Measurements from ENCODE around the gene PTPN14.

PTPN14 gene

DNA sequence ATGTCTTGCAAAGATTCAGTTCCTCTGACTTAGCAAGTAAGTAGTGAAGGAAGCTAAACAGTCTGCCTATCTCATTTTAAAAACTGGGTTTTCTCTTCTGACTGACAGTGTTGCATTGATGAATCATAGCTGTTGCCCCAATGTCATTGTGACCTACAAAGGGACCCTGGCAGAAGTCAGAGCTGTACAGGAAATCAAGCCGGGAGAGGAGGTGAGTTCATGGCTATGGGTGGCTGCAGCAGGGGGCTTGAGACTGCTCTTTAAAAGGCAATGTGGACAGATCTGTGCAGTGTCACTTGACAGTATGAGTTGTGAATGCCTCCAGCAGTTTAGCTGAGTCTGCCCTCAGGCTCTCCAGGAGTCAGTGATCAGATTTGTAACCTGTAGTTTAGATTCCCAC, 223.9 kb downstream of the PTPN14 start:
- in situ Hi-C loops (cut with MboI; ENCODE audit: low sequenced_read_pairs, unreplicated experiment): no loop called here
- no peak for DNase-seq (ENCODE audit: low spot score)
- TF ChIP-seq, protein P1, sequence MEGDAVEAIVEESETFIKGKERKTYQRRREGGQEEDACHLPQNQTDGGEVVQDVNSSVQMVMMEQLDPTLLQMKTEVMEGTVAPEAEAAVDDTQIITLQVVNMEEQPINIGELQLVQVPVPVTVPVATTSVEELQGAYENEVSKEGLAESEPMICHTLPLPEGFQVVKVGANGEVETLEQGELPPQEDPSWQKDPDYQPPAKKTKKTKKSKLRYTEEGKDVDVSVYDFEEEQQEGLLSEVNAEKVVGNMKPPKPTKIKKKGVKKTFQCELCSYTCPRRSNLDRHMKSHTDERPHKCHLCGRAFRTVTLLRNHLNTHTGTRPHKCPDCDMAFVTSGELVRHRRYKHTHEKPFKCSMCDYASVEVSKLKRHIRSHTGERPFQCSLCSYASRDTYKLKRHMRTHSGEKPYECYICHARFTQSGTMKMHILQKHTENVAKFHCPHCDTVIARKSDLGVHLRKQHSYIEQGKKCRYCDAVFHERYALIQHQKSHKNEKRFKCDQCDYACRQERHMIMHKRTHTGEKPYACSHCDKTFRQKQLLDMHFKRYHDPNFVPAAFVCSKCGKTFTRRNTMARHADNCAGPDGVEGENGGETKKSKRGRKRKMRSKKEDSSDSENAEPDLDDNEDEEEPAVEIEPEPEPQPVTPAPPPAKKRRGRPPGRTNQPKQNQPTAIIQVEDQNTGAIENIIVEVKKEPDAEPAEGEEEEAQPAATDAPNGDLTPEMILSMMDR (IDR thresholded peaks at IDR 0.05; ENCODE audit: borderline replicate concordance, control extremely low read depth, extremely low read depth, insufficient read depth, missing control alignments): no peak

DNA sequence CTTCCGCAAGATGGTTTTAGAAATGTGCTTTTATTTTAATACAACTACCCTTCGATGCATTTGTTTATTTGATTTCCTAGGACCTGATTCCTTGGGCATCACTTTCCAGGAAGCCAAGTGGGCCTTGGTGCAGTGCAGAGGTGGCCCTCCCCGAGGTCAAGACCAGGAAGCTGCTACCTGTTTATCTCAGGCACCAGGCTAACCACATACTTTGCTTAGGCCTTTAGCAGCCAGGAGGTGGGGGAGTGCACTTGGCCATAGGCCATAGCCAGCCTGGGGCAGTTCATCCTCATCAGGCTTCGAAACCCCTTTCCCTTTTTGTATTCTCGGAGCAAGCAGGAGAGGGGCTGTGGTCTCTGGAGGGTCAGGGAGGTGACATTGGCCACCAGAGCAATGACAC, 225.0 kb downstream of the PTPN14 start:
- no peak for DNase-seq (ENCODE audit: low spot score)
- in situ Hi-C loops (cut with MboI; ENCODE audit: low sequenced_read_pairs, unreplicated experiment): no loop called here
- TF ChIP-seq, protein P1 (IDR thresholded peaks at IDR 0.05; ENCODE audit: borderline replicate concordance, control extremely low read depth, extremely low read depth, insufficient read depth, missing control alignments): no peak

DNA sequence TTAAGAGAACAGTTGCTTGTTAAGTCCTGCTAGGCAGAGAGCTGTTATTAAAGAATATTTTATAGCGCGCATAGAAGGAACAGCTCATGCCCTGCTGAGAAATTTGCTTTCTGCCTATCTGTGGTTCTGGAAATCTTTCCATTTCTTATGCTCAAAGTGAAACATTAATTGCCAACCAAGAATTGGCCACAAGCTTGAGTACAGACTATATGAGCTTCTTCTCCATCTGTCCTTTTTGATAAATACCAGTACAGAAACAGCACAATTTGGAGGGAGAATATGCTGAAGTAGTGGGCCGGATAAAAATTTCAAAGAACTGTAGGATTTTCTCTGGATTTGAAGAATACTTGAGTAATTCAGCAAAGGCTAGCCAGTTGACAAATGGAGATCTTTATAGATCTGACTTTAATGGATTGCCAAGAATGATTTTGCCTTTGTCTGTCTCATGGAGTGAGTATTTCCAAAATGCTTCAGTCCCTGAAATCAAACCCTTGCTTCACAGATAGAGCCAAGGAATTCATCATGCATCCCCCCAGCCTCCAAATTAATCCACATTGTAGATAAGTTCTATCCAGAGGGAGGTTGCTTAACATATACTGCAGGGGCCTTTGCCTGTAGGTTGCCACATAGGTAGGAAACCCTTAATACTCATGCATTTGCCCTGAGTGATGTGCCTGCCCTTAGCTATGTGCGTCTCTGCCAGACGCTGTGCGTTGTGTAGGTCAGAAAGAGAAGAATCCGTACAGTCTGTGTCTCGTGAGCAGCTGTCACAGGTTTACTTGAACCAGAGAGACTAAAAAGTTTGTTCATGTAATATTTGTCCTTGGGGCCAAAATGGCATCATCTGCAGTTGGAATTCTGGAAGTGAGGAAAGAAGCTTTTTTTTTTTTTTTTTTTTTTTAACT, 226.3 kb downstream of the PTPN14 start:
- in situ Hi-C loops (cut with MboI; ENCODE audit: low sequenced_read_pairs, unreplicated experiment): no loop called here
- no peak for DNase-seq (ENCODE audit: low spot score)
- TF ChIP-seq, protein P1 (IDR thresholded peaks at IDR 0.05; ENCODE audit: borderline replicate concordance, control extremely low read depth, extremely low read depth, insufficient read depth, missing control alignments): no peak

DNA sequence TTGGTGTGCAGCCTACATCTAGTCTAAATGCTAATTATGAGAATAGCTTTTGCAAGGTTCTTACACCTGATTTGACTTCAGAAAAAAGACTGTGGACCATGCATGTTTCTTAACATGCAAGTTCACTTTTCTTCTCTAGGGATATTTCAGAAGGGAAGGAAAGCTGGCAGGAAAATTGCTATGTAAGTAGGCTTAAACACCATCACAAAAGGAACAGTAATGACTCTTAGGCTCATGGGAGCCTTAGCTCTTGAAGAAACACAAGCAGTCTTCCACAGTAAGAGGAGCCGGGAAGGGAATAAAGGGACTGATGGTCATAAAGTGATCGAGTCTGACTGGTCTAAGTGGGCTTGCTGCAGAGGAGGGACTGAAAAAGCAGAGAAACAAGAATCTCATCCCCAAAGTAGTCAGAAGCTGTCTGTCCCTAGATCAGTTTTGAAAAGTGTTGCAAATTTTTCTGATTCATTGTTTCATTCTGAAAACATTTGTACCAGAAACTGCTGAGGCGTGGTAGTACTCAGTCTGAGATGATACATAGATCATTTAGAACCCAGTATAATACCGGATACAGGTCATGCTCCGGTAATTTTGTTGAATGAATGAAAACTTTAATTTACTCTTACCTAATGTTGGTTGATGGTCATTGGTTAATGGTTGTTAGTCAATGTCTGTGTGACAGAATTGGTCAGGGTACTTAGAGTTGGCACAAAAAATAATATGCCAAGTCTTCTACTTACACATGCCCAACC, 229.5 kb downstream of the PTPN14 start:
- in situ Hi-C loops (cut with MboI; ENCODE audit: low sequenced_read_pairs, unreplicated experiment): no loop called here
- no peak for DNase-seq (ENCODE audit: low spot score)
- TF ChIP-seq, protein P1 (IDR thresholded peaks at IDR 0.05; ENCODE audit: borderline replicate concordance, control extremely low read depth, extremely low read depth, insufficient read depth, missing control alignments): no peak

DNA sequence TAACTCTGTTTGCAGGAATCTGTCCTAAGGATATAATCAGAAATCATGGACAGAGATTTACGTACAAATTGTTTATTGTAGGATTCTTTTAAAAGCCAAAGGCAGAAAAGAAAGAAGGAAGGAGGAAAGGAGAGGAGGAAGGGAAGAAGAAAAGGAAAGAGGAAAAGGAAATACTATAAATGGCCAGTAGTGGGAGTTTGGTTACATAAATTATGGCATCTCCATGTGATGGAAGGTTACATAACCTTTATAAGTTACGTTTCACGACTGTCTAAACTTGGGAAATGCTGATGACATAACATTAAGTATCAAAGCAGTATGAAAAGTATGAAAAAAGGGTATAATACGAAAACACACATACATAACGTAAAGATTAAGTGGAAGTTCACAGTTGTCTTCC, 231.5 kb downstream of the PTPN14 start:
- no peak for DNase-seq (ENCODE audit: low spot score)
- in situ Hi-C loops (cut with MboI; ENCODE audit: low sequenced_read_pairs, unreplicated experiment): loop anchor here (5.0 kb wide), 1 partner anchor 53 kb away; no protein-coding TSS in a partner anchor
- TF ChIP-seq, protein P1 (IDR thresholded peaks at IDR 0.05; ENCODE audit: borderline replicate concordance, control extremely low read depth, extremely low read depth, insufficient read depth, missing control alignments): no peak

DNA sequence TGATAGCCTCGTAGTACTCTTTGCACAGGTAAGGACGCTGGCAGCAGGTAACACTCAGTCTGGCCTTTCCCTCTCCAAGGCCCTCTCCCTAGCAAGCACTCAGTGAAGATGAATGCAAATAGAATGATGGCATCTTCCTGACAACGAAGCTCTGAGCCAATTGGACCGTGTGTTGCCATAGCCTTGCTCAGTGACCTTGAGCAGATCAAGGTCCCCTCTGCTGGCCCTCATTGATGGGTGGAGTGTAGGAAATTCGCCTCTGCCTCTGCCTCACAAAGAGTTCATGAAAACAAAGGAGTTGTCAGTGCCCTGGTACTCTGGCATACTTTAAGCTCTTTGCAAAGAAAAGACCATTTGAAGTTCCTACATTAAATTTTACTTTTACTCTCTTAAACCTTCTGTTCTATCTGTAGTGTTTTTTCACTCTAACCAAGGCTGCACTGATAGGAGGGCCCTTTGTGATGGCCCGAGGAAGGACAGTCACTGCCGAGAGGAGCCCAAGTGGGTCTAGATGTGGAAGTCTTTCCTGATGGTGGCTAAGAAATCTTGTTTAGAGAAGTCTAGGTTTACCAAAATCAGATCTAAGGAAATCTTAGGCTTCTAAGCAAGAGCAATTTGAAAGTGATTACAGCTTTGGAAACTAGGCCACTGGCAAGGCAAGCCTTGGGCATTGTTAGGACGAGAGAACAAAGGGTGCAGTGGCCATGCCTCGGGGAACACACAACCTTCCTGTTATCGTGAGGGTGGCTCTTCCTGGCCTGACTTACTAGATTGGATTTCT, 232.3 kb downstream of the PTPN14 start:
- TF ChIP-seq, protein P1 (IDR thresholded peaks at IDR 0.05; ENCODE audit: borderline replicate concordance, control extremely low read depth, extremely low read depth, insufficient read depth, missing control alignments): no peak
- DNase-seq (ENCODE audit: low spot score): no peak
- in situ Hi-C loops (cut with MboI; ENCODE audit: low sequenced_read_pairs, unreplicated experiment): loop anchor here (5.0 kb wide), 1 partner anchor 52 kb away; no protein-coding TSS in a partner anchor
